Ishikawa (cell line): ENCODE measurements around the gene GLIS1.

ENCODE experiments used
- CEBPB ChIP-seq: IDR thresholded peaks from 2 replicates; pipeline ENCODE4 v1.6.1; 2012
- CREB1 ChIP-seq: IDR thresholded peaks from 2 replicates; pipeline ENCODE4 v1.6.1; 2012; ENCODE audit warnings: low read depth
- EGR1 ChIP-seq: IDR thresholded peaks from 2 replicates; pipeline ENCODE4 v1.6.1; 2012
- EP300 ChIP-seq: IDR thresholded peaks from 2 replicates; pipeline ENCODE4 v1.6.1; 2012; ENCODE audit warnings: borderline replicate concordance
- FOXM1 ChIP-seq: IDR thresholded peaks from 2 replicates; pipeline ENCODE4 v1.6.1; 2012; ENCODE audit warnings: low read depth, borderline replicate concordance
- MAX ChIP-seq: IDR thresholded peaks from 2 replicates; pipeline ENCODE4 v1.6.1; 2012
- NFIC ChIP-seq: IDR thresholded peaks from 2 replicates; pipeline ENCODE4 v1.6.1; 2012
- RAD21 ChIP-seq: IDR thresholded peaks from 2 replicates; pipeline ENCODE4 v1.6.1; 2012; ENCODE audit warnings: low read depth
- REST ChIP-seq: IDR thresholded peaks from 2 replicates; pipeline ENCODE4 v1.6.1; 2012; ENCODE audit warnings: low read depth, mild to moderate bottlenecking
- TAF1 ChIP-seq: IDR thresholded peaks from 2 replicates; pipeline ENCODE4 v1.6.1; 2012; ENCODE audit warnings: low read depth, mild to moderate bottlenecking
- TCF12 ChIP-seq: IDR thresholded peaks from 2 replicates; pipeline ENCODE4 v1.6.1; 2012; ENCODE audit warnings: low read depth
- TEAD4 ChIP-seq: IDR thresholded peaks from 2 replicates; pipeline ENCODE4 v1.6.1; 2012
- USF1 ChIP-seq: IDR thresholded peaks from 2 replicates; pipeline ENCODE4 v1.6.1; 2012
- YY1 ChIP-seq: IDR thresholded peaks from 2 replicates; pipeline ENCODE4 v1.6.1; 2012; ENCODE audit warnings: low read depth
- ZBTB7A ChIP-seq: IDR thresholded peaks from 2 replicates; pipeline ENCODE4 v1.6.1; 2012; ENCODE audit warnings: low read depth

The GLIS1 gene

GRCh38 chr1:53508991-53509666, 229.8 kb downstream of the GLIS1 start:
- no peak for TF ChIP-seq FOXM1
- no peak for TF ChIP-seq EP300
- no peak for TF ChIP-seq TEAD4
- no peak for TF ChIP-seq RAD21
- TF ChIP-seq YY1: no peak
- peak; percentile 63 for TF ChIP-seq USF1
- peak; percentile 36; the same call in 1 of the 2 replicates for TF ChIP-seq MAX
- no peak for TF ChIP-seq CREB1
- TF ChIP-seq TCF12: no peak
- no peak for TF ChIP-seq CEBPB
- no peak for TF ChIP-seq ZBTB7A
- no peak for TF ChIP-seq EGR1
- TF ChIP-seq TAF1: no peak
- no peak for TF ChIP-seq REST
- TF ChIP-seq NFIC: no peak

- TF ChIP-seq TAF1 (no peak), MAX (no peak), RAD21 (no peak), USF1 (no peak), TEAD4 (no peak), YY1 (no peak), NFIC (no peak), REST (no peak), EP300 (no peak), FOXM1 (no peak), EGR1 (no peak), ZBTB7A (no peak), CEBPB (no peak)
Measured at GRCh38 chr1:53508056-53508990, 230.6 kb downstream of the GLIS1 start.

GRCh38 chr1:53507116-53507820, 231.7 kb downstream of the GLIS1 start:
- TF ChIP-seq YY1 (no peak), MAX (no peak), CEBPB (no peak), NFIC (no peak), CREB1 (no peak), TEAD4 (no peak), REST (no peak), TAF1 (no peak), EGR1 (no peak), ZBTB7A (no peak), RAD21 (no peak), FOXM1 (no peak), USF1 (no peak)
